GM23248 (cell line): ENCODE measurements around the gene IBSP. TPM values are rescaled to one million over a fixed set of nuclear protein-coding genes. Genes with fewer than 3 reads are reported as not detected.
A peak's percentile ranks its signal among the peaks of the same experiment; 100 is the strongest.

Experiments used
- DNase-seq: peaks from one replicate; pipeline ENCODE4 v3.0.0-alpha.2; 2015
- H2AFZ ChIP-seq: fragments of 200-600 bp; sonication (generic); 2 replicates; pipeline ENCODE4 v1.6.1; 2016; ENCODE audit warnings: antibody characterized with exemption
- H3F3A ChIP-seq: fragments of 200-600 bp; sonication (generic); 2 replicates; pipeline ENCODE4 v1.6.1; 2016; ENCODE audit warnings: mild to moderate bottlenecking, antibody characterized with exemption, mixed run types; ENCODE audit not compliant: insufficient read depth
- H3K27ac ChIP-seq: fragments of 200-600 bp; sonication (generic); 2 replicates; pipeline ENCODE4 v1.5.1; 2016; ENCODE audit warnings: mild to moderate bottlenecking
- H3K27me3 ChIP-seq: fragments of 200-600 bp; sonication (generic); replicated peaks from 2 replicates; pipeline ENCODE4 v1.6.1; 2016; ENCODE audit warnings: mild to moderate bottlenecking; ENCODE audit not compliant: insufficient read depth
- H3K36me3 ChIP-seq: fragments of 200-600 bp; sonication (generic); 2 replicates; pipeline ENCODE4 v1.6.1; 2016; ENCODE audit warnings: low read depth, mild to moderate bottlenecking
- H3K4me1 ChIP-seq: fragments of 200-600 bp; sonication (generic); 2 replicates; pipeline ENCODE4 v1.6.1; 2016; ENCODE audit warnings: mild to moderate bottlenecking; ENCODE audit not compliant: insufficient read depth
- H3K4me2 ChIP-seq: fragments of 200-600 bp; sonication (generic); one replicate; pipeline ENCODE4 v1.6.1; 2016; ENCODE audit warnings: mild to moderate bottlenecking; ENCODE audit not compliant: unreplicated experiment
- H3K4me3 ChIP-seq: fragments of 200-600 bp; sonication (generic); 2 replicates; pipeline ENCODE4 v1.5.1; 2016; ENCODE audit warnings: mild to moderate bottlenecking
- H3K79me2 ChIP-seq: fragments of 200-600 bp; sonication (generic); 2 replicates; pipeline ENCODE4 v1.6.1; 2016; ENCODE audit warnings: mild to moderate bottlenecking; ENCODE audit not compliant: insufficient read depth
- H3K9ac ChIP-seq: fragments of 200-600 bp; sonication (generic); 2 replicates; pipeline ENCODE4 v1.6.1; 2016; ENCODE audit warnings: mild to moderate bottlenecking
- H3K9me2 ChIP-seq: fragments of 200-600 bp; sonication (generic); 2 replicates; pipeline ENCODE4 v1.6.1; 2016; ENCODE audit warnings: mixed run types, mild to moderate bottlenecking, moderate library complexity; ENCODE audit not compliant: insufficient read depth
- H3K9me3 ChIP-seq: fragments of 200-600 bp; sonication (generic); one replicate; pipeline ENCODE4 v1.6.1; 2017; ENCODE audit warnings: low read depth
- H4K20me1 ChIP-seq: fragments of 200-600 bp; sonication (generic); 2 replicates; pipeline ENCODE4 v1.6.0; 2016; ENCODE audit not compliant: insufficient read depth
- EZH2 ChIP-seq: fragments of 200-600 bp; sonication (generic); IDR thresholded peaks from 2 replicates; pipeline ENCODE4 v1.6.1; 2018; ENCODE audit warnings: antibody characterized with exemption, mild to moderate bottlenecking; ENCODE audit not compliant: insufficient read depth, poor library complexity, severe bottlenecking
- EZH2phosphoT487 ChIP-seq: fragments of 200-600 bp; sonication (generic); IDR thresholded peaks from 2 replicates; pipeline ENCODE4 v1.6.1; 2018; ENCODE audit warnings: antibody characterized with exemption, moderate library complexity, mild to moderate bottlenecking, low read depth; ENCODE audit not compliant: insufficient read depth
- WGBS, 2 experiments: methylation state at CpG; one replicate each; pipeline ENCODE4 v1.1.6; 2015 to 2017; ENCODE audit warnings: low lambda C conversion rate in 2 of 2, low coverage in 1 of 2; ENCODE audit errors: missing lambda C conversion rate in 2 of 2; 5-methylcytosine and 5-hydroxymethylcytosine counted together
- in situ Hi-C: fragments of 300-500 bp; cut with MboI; formaldehyde crosslinking; loops from 2 replicates; pipeline ENCODE4 v1.15.0; 2020
- polyA plus RNA-seq: library from polyadenylated mRNA; unstranded; fragments of >200 nt; fragmentation: Nextera tagmentation; extraction: Ambion mirVana; gene quantifications from 2 replicates; pipeline ENCODE4 v1.2.1, GENCODE V29; 2016
- total RNA-seq: library from RNA; depleted of rRNA; stranded (reverse); fragments of >200 nt; shearing (Covaris generic); gene quantifications from 2 replicates; pipeline ENCODE4 v1.2.3, GENCODE V29; 2014

IBSP gene
- total and polyA plus RNA-seq, 2 experiments from 2014 or later: not detected

DNA sequence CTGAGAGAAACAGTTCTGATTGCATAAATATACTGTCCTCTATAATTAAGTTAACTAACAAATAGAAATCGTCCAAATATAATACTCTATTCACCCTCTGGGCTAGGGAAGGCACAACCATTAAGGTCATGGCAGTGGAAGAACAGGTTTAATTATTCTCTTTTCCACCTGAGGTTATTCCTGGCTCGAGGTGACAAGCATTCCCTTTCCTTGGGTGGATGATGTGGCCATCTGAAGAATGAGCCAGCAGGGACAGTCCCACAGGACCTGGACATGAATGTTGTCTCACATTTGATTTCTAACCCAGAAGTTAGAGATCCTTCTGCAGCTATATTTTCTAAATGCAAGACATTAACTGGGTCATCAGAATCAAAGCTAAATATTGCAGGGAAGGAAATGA, 5.5 kb downstream of the IBSP start:
- Histone ChIP-seq H3K4me3 (no peak overlapping the region), H3K27me3 (no peaks in the 10 kb centered on the region), H2AFZ (no peak overlapping the region), H3K9me3 (no peaks in the 10 kb centered on the region), H3K9ac (no peak overlapping the region), H4K20me1 (no peaks in the 10 kb centered on the region), H3K4me2 (no peak overlapping the region), H3K79me2 (no peaks in the 10 kb centered on the region), H3F3A (peaks cover 19% of the 10 kb centered on the region), H3K4me1 (peaks cover 28% of the 10 kb centered on the region), H3K9me2 (no peaks in the 10 kb centered on the region), H3K27ac (no peak overlapping the region), H3K36me3 (no peaks in the 10 kb centered on the region)
- DNase-seq: no peak
- 71 to 79% methylated on average over 2 of the region's 2 CpGs for WGBS, 2 experiments
- in situ Hi-C loops: no loop called here
- no peak for TF ChIP-seq EZH2phosphoT487
- TF ChIP-seq EZH2: no peak

DNA sequence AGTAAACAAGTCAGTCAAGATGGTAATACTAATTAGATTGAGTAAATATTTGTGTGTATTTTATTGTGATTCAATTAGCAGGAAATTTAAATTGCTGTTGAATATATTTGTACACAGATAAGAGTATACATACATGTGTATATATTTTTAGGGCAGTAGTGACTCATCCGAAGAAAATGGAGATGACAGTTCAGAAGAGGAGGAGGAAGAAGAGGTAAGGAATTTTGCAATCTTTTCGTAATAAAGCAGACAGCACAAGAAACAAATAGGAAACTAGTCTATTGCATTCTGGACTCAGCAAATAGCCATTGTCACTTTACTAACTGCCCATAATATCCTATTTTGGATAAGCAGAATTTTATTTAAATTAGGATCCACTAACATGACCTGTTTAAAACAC, 6.6 kb downstream of the IBSP start:
- Histone ChIP-seq H3K4me3 (0 out of 2 replicates have a peak overlapping the region, but pooled peaks have one; percentile 28), H4K20me1 (no peaks in the 10 kb centered on the region), H3K79me2 (no peaks in the 10 kb centered on the region), H3K36me3 (no peaks in the 10 kb centered on the region), H2AFZ (peak overlapping the region; percentile 32; the same call in 1 of the 2 replicates), H3K9me3 (no peaks in the 10 kb centered on the region), H3K4me1 (peaks cover 28% of the 10 kb centered on the region), H3K27me3 (no peaks in the 10 kb centered on the region), H3F3A (peaks cover 19% of the 10 kb centered on the region), H3K27ac (peak overlapping the region; percentile 67), H3K9me2 (no peaks in the 10 kb centered on the region), H3K9ac (peak overlapping the region; percentile 24; the same call in 1 of the 2 replicates), H3K4me2 (peak overlapping the region; percentile 63)
- TF ChIP-seq EZH2 (no peak), EZH2phosphoT487 (no peak)
- peak; percentile 55 for DNase-seq
- in situ Hi-C loops: no loop called here
- 30 to 34% methylated on average over 2 of the region's 2 CpGs for WGBS, 2 experiments

GRCh38 chr4:87806520-87806919, 7.2 kb downstream of the IBSP start:
- 50 to 52% methylated on average over 3 of the region's 3 CpGs for WGBS, 2 experiments
- no peaks in the 10 kb centered on the region for H3K9me2 ChIP-seq
- peak; percentile 69 for DNase-seq
- no peaks in the 10 kb centered on the region for H3K79me2 ChIP-seq
- H3K4me3 ChIP-seq: 0 out of 2 replicates have a peak overlapping the region, but pooled peaks have one; percentile 28
- no peaks in the 10 kb centered on the region for H4K20me1 ChIP-seq
- H2AFZ ChIP-seq: peak overlapping the region; percentile 32; the same call in 1 of the 2 replicates
- H3K4me2 ChIP-seq: peak overlapping the region; percentile 63
- H3K9ac ChIP-seq: peak overlapping the region; percentile 24; the same call in 1 of the 2 replicates
- no peaks in the 10 kb centered on the region for H3K27me3 ChIP-seq
- no peaks in the 10 kb centered on the region for H3K9me3 ChIP-seq
- H3K36me3 ChIP-seq: no peaks in the 10 kb centered on the region
- TF ChIP-seq EZH2 (no peak), EZH2phosphoT487 (no peak)
- H3F3A ChIP-seq: peaks cover 19% of the 10 kb centered on the region
- in situ Hi-C loops: no loop called here
- H3K4me1 ChIP-seq: peaks cover 28% of the 10 kb centered on the region
- H3K27ac ChIP-seq: peak overlapping the region; percentile 67

DNA sequence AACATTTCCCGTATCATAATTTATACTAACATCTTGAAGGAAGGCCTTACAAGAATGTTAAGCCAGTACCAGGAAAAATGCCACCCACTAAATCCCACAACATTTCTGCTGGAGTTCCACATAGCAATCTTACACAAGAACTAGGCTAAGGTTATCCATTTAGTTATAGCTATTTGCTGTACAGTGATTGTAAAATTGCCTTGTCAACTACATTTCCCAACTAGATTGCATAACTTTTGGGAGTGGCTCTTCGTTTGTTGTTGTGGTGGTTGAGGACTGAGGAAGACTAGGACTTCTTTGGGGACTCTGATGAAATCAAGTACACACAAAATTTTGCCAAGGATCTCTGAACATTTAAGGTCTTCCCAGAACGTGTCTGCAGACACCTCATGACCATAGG, 8.0 kb downstream of the IBSP start:
- WGBS, 2 experiments: 61 to 65% methylated on average over 3 of the region's 3 CpGs
- peak; percentile 32 for DNase-seq
- Histone ChIP-seq H3K9me2 (no peaks in the 10 kb centered on the region), H3K4me1 (peaks cover 33% of the 10 kb centered on the region), H4K20me1 (no peaks in the 10 kb centered on the region), H3F3A (peaks cover 19% of the 10 kb centered on the region), H3K4me2 (no peak overlapping the region), H3K4me3 (no peak overlapping the region), H3K36me3 (no peaks in the 10 kb centered on the region), H3K79me2 (no peaks in the 10 kb centered on the region), H2AFZ (0 out of 2 replicates have a peak overlapping the region, but pooled peaks have one; percentile 18), H3K9ac (no peak overlapping the region), H3K27me3 (no peaks in the 10 kb centered on the region), H3K27ac (peak overlapping the region; percentile 67; the same call in 1 of the 2 replicates), H3K9me3 (no peaks in the 10 kb centered on the region)
- TF ChIP-seq EZH2: no peak
- TF ChIP-seq EZH2phosphoT487: no peak
- in situ Hi-C loops: no loop called here

DNA sequence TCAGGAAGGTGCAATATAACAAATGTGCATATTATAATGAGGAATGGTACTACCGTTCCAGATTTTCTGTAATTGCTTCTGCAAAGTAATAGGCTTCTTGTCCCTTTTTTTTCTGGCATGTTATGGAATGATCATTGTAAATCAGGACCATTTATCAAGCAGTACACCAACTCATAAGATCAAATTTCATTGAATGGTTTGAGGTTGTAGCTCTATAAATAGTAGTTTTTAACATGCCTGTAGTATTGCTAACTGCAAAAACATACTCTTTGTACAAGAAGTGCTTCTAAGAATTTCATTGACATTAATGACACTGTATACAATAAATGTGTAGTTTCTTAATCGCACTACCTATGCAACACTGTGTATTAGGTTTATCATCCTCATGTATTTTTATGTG, 12.6 kb downstream of the IBSP start:
- in situ Hi-C loops: no loop called here
- Histone ChIP-seq H3K27ac (no peak overlapping the region), H3K4me1 (peaks cover 12% of the 10 kb centered on the region; the same call in 1 of the 2 replicates), H3K4me3 (no peak overlapping the region), H3K9ac (no peak overlapping the region), H3K4me2 (no peak overlapping the region), H3K9me3 (no peaks in the 10 kb centered on the region), H3K79me2 (no peaks in the 10 kb centered on the region), H3K36me3 (no peaks in the 10 kb centered on the region), H4K20me1 (no peaks in the 10 kb centered on the region), H3K27me3 (no peaks in the 10 kb centered on the region), H2AFZ (no peak overlapping the region), H3K9me2 (no peaks in the 10 kb centered on the region), H3F3A (peaks cover 4% of the 10 kb centered on the region; the same call in 1 of the 2 replicates)
- DNase-seq: no peak
- TF ChIP-seq EZH2 (no peak), EZH2phosphoT487 (no peak)
- WGBS, 2 experiments: 61 to 72% methylated on average over 2 of the region's 2 CpGs
